Ishikawa (cell line): Measurements from ENCODE around the gene SBK3.

ENCODE experiments used
- CREB1 ChIP-seq: IDR thresholded peaks from 2 replicates; pipeline ENCODE4 v1.6.1; 2012; ENCODE audit warnings: low read depth
- NFIC ChIP-seq: IDR thresholded peaks from 2 replicates; pipeline ENCODE4 v1.6.1; 2012
- RAD21 ChIP-seq: IDR thresholded peaks from 2 replicates; pipeline ENCODE4 v1.6.1; 2012; ENCODE audit warnings: low read depth
- TAF1 ChIP-seq: IDR thresholded peaks from 2 replicates; pipeline ENCODE4 v1.6.1; 2012; ENCODE audit warnings: low read depth, mild to moderate bottlenecking
- TEAD4 ChIP-seq: IDR thresholded peaks from 2 replicates; pipeline ENCODE4 v1.6.1; 2012
- TF ChIP-seq, protein P1 (sequence below): IDR thresholded peaks from 2 replicates; pipeline ENCODE4 v1.6.1; 2012
- TF ChIP-seq, protein P2 (sequence below): IDR thresholded peaks from 2 replicates; pipeline ENCODE4 v1.6.1; 2012
- TF ChIP-seq, protein P3 (sequence below): IDR thresholded peaks from 2 replicates; pipeline ENCODE4 v1.6.1; 2012; ENCODE audit warnings: low read depth, mild to moderate bottlenecking

DNA sequence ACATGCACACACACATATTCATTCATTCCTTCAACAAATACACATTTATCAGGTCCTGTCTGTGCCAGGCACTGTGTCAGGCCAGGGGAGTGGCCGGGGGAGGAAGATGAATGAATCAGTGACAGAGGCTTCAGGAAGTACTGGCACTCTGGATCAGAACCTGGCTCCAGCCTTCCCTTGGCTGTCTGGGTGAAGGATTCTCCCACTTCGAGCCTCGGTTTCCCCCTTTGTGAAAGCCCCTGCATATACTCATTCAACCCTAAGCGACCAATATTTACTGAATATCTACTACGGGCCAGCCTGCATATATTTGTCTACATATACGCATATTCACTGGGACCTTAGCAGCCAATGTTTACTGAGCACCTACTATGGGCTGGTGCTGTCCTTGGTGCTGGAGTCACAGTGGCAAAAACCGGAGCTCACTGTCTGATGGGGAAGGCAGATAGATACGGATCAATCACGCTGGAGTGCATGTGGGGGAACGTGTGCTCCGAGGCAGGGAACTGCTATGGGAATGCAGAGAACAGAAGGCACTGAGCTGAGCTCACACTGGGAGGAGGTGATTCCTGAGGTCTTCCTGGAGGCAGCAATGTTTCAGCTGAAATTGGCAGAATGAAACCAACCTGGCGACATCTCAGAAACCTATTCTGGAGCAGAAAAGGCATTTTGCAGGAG is 35.9 kb upstream of the SBK3 start:
- no peak for TF ChIP-seq TEAD4
- TF ChIP-seq, protein P1, sequence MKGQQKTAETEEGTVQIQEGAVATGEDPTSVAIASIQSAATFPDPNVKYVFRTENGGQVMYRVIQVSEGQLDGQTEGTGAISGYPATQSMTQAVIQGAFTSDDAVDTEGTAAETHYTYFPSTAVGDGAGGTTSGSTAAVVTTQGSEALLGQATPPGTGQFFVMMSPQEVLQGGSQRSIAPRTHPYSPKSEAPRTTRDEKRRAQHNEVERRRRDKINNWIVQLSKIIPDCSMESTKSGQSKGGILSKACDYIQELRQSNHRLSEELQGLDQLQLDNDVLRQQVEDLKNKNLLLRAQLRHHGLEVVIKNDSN, result no peak
- TF ChIP-seq TAF1, result no peak
- no peak for TF ChIP-seq CREB1
- TF ChIP-seq RAD21, result no peak
- TF ChIP-seq, protein P2, sequence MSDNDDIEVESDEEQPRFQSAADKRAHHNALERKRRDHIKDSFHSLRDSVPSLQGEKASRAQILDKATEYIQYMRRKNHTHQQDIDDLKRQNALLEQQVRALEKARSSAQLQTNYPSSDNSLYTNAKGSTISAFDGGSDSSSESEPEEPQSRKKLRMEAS, result 0 out of 2 replicates have a peak, but pooled peaks have one; percentile 16
- TF ChIP-seq, protein P3, sequence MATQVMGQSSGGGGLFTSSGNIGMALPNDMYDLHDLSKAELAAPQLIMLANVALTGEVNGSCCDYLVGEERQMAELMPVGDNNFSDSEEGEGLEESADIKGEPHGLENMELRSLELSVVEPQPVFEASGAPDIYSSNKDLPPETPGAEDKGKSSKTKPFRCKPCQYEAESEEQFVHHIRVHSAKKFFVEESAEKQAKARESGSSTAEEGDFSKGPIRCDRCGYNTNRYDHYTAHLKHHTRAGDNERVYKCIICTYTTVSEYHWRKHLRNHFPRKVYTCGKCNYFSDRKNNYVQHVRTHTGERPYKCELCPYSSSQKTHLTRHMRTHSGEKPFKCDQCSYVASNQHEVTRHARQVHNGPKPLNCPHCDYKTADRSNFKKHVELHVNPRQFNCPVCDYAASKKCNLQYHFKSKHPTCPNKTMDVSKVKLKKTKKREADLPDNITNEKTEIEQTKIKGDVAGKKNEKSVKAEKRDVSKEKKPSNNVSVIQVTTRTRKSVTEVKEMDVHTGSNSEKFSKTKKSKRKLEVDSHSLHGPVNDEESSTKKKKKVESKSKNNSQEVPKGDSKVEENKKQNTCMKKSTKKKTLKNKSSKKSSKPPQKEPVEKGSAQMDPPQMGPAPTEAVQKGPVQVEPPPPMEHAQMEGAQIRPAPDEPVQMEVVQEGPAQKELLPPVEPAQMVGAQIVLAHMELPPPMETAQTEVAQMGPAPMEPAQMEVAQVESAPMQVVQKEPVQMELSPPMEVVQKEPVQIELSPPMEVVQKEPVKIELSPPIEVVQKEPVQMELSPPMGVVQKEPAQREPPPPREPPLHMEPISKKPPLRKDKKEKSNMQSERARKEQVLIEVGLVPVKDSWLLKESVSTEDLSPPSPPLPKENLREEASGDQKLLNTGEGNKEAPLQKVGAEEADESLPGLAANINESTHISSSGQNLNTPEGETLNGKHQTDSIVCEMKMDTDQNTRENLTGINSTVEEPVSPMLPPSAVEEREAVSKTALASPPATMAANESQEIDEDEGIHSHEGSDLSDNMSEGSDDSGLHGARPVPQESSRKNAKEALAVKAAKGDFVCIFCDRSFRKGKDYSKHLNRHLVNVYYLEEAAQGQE, result peak; percentile 97
- no peak for TF ChIP-seq NFIC
